ENCODE measurements around the gene DAZAP1.
"Not testable (repeated sequence)": the region's sequence is repeated elsewhere in the genome, so short reads cannot be mapped to it uniquely, and the experiment has no call there.

DAZAP1 gene

GRCh38 chr19:1410136-1410786 is 2.9 kb downstream of the DAZAP1 start:
- DNase-seq (ENCODE audit: low read depth in 3 of 3), result no peak

- DNase-seq (ENCODE audit: low read depth in 3 of 3), result no peak
These were observed 3.4 kb downstream of the DAZAP1 start for GRCh38 chr19:1410789-1411188.

- no peak for DNase-seq (ENCODE audit: low read depth in 3 of 3)
These were observed 4.1 kb downstream of the DAZAP1 start for GRCh38 chr19:1411255-1412191.

- DNase-seq (ENCODE audit: low read depth in 3 of 3), result no peak
These were observed 5.0 kb downstream of the DAZAP1 start for GRCh38 chr19:1412323-1412923.

DNA sequence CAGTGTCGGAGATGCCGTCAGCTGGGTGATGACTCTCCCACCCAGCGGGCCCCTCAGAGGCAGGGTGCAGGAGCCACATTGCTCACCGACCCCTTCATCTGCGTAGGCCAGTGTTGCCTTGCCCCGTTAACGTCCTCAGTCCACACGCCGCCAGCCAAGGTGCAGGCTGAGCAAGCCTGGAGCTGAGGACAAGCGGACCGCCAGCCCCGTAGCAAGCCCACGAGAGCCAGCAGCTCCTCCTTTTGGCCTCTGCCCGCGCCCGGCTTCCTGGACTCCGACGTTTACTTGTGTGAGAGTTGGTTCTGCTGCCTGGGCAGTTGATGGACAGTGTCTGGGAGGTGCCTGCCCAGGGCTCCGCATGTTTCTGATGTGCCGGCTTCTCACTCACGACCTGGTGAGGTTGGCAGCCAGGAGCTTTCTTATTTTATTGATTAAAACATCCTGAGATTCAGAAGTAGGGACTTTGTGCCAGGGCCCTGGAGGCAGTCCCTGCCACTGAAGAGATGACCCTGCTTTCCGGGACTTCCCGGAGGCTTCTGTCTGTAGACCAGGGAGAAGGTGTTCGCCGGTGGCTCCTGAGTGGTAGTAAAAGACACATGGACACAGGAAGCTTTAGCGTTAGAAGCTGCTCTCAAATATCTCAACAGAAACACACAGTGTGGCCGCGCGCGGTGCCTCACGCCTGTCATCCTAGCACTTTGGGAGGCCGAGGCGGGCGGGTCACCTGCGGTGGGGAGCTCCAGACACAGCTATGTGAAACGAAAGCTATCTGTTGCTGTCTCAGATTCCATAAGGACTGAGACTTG is 5.8 kb downstream of the DAZAP1 start:
- DNase-seq (ENCODE audit: low read depth in 3 of 3), result no peak

- no peak for DNase-seq (ENCODE audit: low read depth in 3 of 3)
These were observed 8.8 kb downstream of the DAZAP1 start for GRCh38 chr19:1416014-1416841.

- DNase-seq (ENCODE audit: low read depth in 3 of 3), result no peak
These were observed 9.8 kb downstream of the DAZAP1 start for GRCh38 chr19:1417145-1417544.

GRCh38 chr19:1417681-1418495 is 10.5 kb downstream of the DAZAP1 start:
- DNase-seq (ENCODE audit: low read depth in 3 of 3), result no peak

DNA sequence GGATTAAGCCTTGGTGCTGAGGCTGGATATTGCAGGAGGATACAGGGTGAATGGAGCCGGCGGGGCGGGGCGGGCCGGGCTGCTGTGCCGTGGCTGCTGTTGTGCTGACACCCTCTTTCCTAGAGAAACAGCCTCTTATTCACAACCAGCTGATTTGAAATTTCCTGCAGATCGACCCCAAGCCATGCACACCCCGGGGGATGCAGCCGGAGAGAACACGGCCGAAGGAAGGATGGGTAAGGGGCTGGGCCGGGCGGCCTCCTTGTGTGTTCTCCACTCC is 11.1 kb downstream of the DAZAP1 start:
- DNase-seq (ENCODE audit: low read depth in 3 of 3), result no peak

GRCh38 chr19:1418951-1419738 is 11.8 kb downstream of the DAZAP1 start:
- DNase-seq (ENCODE audit: low read depth in 3 of 3), result no peak

- DNase-seq (ENCODE audit: low read depth in 3 of 3), result not testable (repeated sequence)
These were observed 12.7 kb downstream of the DAZAP1 start for GRCh38 chr19:1420085-1420484.

DNA sequence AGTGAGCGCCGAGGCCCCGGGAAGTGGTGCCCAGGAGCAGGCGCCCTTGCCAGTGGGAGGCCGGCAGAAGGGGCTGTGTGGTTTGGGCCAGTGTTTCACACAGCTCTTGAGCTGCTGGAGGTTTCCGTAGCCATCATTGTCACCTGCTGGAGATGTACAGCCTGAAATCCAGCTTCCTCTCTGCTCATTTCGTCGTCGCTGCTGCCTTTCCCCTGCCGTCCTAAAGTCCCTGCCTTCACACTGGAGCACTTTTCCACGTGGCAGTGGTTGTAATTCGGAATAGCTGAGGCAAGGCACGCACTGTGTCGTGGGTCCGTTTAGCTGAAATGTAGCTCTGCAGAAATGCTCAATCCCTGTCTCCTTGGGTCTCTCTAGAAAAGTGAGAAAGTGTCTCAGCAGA is 13.2 kb downstream of the DAZAP1 start:
- DNase-seq (ENCODE audit: low read depth in 3 of 3), result no peak

DNA sequence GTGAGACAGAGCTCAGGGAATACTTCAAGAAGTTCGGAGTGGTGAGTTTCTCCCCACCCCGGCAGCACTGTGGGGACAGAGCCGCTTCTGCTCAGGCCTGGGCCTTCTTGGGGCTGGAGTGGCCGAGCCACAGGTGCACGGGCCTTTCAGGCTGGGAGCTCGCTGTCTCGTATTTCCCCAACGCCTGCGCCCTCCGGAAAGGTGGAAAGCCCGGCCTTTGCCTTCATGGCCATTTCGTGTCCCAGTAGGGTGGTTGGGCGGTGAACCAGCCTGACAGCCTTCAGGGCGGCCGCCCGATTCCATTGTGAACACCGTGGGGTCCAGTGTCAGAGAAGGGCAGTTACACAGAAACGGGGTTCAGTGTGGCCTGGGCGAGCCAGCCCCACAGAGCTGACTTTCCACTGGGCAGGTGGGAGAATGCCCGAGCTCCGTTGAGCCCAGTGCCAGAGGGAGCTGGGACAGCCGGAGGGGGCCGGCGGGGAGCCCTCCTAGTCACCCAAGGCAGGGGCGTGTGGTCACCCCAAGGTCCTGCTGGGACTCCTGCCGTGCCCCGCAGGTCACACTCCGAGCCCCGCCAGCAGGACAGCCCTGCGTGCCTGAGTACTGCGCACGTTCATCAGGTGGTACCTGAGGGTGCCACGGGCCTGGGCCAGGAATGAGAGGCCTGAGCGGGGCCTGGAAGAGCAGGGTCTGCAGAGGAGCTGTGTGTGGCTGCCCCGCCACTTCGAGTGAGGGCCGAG is 14.0 kb downstream of the DAZAP1 start:
- no peak for DNase-seq (ENCODE audit: low read depth in 3 of 3)

DNA sequence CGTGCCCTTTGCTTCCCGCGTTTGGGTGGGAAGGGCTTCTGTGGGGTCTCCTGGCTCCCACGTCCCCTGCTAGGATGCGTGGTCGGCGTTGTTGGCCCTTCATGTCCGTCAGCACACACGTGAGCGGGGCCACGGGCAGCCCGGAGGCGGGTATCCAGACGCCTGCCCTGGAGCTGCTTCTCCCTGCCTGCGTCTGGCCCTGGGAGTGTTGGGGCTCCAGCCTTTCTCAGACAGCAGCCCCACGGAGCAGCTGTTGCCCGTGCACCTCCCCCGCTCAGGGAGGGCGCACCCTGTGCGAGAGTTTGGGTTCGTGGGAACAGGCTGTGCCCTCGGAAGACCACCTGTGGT is 14.5 kb downstream of the DAZAP1 start:
- no peak for DNase-seq (ENCODE audit: low read depth in 3 of 3)

DNA sequence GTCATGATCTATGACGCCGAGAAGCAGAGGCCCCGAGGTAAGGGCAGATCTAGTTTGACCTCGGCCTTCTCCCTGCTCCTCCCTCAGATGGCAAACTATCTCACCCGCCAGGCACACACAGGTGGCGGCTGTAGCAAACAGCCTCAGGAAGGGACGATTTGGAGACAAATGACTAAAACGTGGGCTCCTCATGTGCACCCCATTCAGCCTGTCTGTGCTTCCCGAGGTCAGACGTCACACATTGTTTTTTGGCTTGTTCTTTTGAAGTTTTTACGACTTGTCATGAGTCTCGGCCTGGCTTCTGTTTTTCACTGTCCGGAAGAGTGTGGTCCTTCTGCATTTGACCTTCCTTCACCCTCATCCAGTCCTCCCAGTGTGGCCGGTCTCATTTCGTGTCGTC is 15.0 kb downstream of the DAZAP1 start:
- no peak for DNase-seq (ENCODE audit: low read depth in 3 of 3)

GRCh38 chr19:1422943-1423342 is 15.6 kb downstream of the DAZAP1 start:
- DNase-seq (ENCODE audit: low read depth in 3 of 3), result no peak

DNA sequence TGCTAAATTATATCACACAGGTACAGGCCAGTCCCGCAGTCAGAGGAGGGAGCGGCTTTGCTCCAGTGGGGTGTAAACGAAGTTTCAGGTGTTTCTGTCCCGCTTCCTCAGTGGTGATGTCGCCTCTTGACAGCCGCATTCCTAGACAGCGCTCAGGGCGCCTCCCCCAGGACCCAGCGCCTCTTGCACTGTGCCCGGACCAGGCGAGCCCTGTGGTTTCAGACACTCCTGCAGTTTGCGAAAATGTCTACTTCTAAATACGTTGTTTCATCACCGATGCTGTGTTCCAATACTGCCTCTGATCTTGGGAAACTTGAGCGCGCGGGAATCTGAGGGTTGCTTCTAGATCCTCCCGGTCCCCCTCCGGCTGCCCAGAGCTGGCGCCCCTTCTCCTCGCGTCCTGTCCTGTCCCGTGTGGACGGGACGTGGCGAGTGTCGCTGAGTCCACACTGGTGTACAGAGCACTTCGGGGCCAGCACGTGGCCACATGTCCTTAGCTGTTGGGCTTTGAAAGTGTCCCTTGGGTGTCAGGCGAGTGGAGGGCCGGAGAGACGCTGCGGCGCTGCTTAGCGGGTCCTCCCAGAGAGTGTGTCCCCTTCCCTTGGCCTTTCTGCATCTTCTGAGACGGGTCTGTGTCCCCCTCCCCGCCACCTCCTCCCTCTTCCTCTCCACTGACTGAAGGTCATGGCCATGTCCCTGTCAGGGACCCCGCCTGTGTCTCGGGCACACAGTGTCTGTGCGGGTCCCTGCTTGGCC is 16.2 kb downstream of the DAZAP1 start:
- DNase-seq (ENCODE audit: low read depth in 3 of 3), result no peak

All from stimulated activated CD4-positive, alpha-beta T cell treated with anti-CD3 and anti-CD28 coated beads, TNF-alpha, amount 100 ng/mL, for 4 hours (primary cell).